HL-60 (cell line): ENCODE results near the gene TP53I3.

Experiments used
- DNase-seq, 2 experiments: peaks; one replicate each; pipeline ENCODE4 v3.0.0-alpha.2; 2010 to 2020; ENCODE audit warnings: low read depth in 1 of 2, low spot score in 1 of 2
- H3K27ac ChIP-seq: fragments of 250-450 bp; sonication (Bioruptor Pico); replicated peaks from 2 replicates; pipeline ENCODE4 v1.5.1; 2020; ENCODE audit warnings: mild to moderate bottlenecking, moderate library complexity
- H3K27me3 ChIP-seq: fragments of 250-450 bp; sonication (Bioruptor Pico); 2 replicates; pipeline ENCODE4 v1.5.1; 2021; ENCODE audit warnings: mild to moderate bottlenecking, moderate library complexity; ENCODE audit not compliant: insufficient read depth, poor library complexity, severe bottlenecking
- H3K4me3 ChIP-seq: replicated peaks from 2 replicates; pipeline ENCODE4 v1.5.1; 2011; ENCODE audit warnings: mild to moderate bottlenecking, control low read depth, low read length; ENCODE audit not compliant: insufficient read depth
- GABPA ChIP-seq: IDR thresholded peaks from 2 replicates; pipeline ENCODE4 v1.6.1; 2012; ENCODE audit warnings: low read depth
- POLR2AphosphoS5 ChIP-seq: IDR thresholded peaks from 2 replicates; pipeline ENCODE4 v1.6.1; 2012; ENCODE audit warnings: low read depth
- REST ChIP-seq: IDR thresholded peaks from 2 replicates; pipeline ENCODE4 v1.6.1; 2012; ENCODE audit warnings: low read depth; ENCODE audit not compliant: insufficient replicate concordance
- SPI1 ChIP-seq: IDR thresholded peaks from 2 replicates; pipeline ENCODE4 v1.6.1; 2012; ENCODE audit warnings: low read depth, mild to moderate bottlenecking, borderline replicate concordance
- TF ChIP-seq, protein P1 (sequence below): IDR thresholded peaks from one replicate; pipeline ENCODE4 v1.5.1; 2011; ENCODE audit warnings: low read length, control low read depth, inconsistent platforms; ENCODE audit not compliant: insufficient read depth

TP53I3 gene

GRCh38 chr2:24085200-24085489 is 511 bp upstream of the TP53I3 start:
- TF ChIP-seq REST: no peak
- TF ChIP-seq GABPA: no peak
- TF ChIP-seq, protein P1, sequence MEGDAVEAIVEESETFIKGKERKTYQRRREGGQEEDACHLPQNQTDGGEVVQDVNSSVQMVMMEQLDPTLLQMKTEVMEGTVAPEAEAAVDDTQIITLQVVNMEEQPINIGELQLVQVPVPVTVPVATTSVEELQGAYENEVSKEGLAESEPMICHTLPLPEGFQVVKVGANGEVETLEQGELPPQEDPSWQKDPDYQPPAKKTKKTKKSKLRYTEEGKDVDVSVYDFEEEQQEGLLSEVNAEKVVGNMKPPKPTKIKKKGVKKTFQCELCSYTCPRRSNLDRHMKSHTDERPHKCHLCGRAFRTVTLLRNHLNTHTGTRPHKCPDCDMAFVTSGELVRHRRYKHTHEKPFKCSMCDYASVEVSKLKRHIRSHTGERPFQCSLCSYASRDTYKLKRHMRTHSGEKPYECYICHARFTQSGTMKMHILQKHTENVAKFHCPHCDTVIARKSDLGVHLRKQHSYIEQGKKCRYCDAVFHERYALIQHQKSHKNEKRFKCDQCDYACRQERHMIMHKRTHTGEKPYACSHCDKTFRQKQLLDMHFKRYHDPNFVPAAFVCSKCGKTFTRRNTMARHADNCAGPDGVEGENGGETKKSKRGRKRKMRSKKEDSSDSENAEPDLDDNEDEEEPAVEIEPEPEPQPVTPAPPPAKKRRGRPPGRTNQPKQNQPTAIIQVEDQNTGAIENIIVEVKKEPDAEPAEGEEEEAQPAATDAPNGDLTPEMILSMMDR: no peak
- no peak for TF ChIP-seq SPI1
- no peak for TF ChIP-seq POLR2AphosphoS5
- no peak for DNase-seq
- no peak overlapping the region for H3K27ac ChIP-seq
- no peak overlapping the region for H3K4me3 ChIP-seq
- no peaks in the 10 kb centered on the region for H3K27me3 ChIP-seq

DNA sequence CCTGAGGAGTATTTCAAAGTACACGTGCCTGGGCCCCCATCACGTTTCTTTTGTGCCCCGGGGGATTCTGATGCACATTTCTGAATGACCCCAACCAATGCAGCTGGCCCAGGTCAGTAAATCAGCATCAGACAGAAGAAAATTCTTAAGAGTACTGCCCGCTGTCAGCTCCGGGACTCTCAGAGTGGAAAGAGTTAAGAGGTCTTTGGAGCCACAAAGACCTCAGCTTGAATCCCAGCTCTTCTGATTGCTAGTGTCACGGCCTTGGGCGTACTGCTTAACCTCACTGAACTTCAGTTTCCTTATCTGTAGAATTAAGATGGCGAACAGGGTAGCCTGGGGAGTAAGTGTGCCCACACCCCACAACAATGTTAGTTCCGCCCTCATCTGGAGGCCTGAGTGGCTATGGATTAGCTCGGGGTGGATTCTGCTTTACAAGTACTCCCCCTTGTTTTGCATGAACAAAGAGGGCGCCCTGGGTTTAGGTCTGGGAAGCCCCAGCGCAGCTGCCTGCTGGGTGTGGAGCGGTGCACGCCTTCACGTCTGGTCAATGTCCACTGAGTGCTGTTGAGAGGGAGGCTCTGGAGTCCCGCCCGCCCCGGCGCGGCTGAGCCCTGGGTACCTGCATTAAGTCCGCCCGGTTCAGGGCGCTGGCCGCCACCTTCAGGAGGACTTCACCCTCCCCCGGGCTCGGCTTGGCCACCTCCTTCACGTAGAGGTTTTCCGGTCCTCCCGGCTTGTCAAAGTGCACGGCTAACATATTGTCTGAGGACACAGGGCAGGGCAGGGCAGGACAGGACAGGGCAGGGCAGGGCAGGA is 858 bp downstream of the TP53I3 start:
- DNase-seq: peak; percentile 52 to 88
- TF ChIP-seq GABPA: no peak
- TF ChIP-seq REST: no peak
- TF ChIP-seq, protein P1: no peak
- TF ChIP-seq POLR2AphosphoS5: no peak
- no peak for TF ChIP-seq SPI1
- H3K27me3 ChIP-seq: no peaks in the 10 kb centered on the region
- peak overlapping the region; percentile 64 for H3K27ac ChIP-seq
- H3K4me3 ChIP-seq: peak overlapping the region; percentile 55

GRCh38 chr2:24082787-24083566 is 1.7 kb downstream of the TP53I3 start:
- DNase-seq: no peak
- TF ChIP-seq GABPA (no peak), POLR2AphosphoS5 (no peak), REST (no peak), SPI1 (no peak)
- TF ChIP-seq, protein P1: no peak
- Histone ChIP-seq H3K27me3 (no peaks in the 10 kb centered on the region), H3K27ac (peak overlapping the region; percentile 64), H3K4me3 (no peak overlapping the region)
